Measurements from ENCODE around the gene FNDC7.

FNDC7 gene

DNA sequence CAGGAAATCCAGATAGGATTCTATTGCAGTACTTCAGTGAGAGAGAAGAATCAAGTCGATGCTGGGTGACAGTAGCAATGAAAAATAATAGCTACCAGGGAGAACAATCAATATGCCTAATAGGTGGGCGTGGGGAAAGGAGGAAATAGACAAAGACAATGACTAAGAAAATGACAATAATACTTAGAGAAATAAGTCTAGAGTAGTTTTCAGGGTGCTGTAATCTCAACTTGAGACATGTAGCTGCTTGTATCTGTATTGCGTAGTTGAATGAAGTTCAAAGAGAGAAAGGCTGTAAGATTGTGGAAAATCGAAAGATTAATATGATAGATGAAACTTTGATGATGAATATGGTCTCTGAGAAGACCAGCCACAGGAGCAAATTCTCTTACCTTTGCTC is 36.4 kb downstream of the FNDC7 start:
- Histone ChIP-seq H2AFZ (ENCODE audit: low read length) (no peak overlapping the region), H3K4me3 (ENCODE audit: low read length in 2 of 2) (no peak overlapping the region), H4K91ac (ENCODE audit: low read depth, low read length, poor library complexity) (no peak overlapping the region), H3K4me2 (ENCODE audit: insufficient read depth, low read length, poor library complexity, severe bottlenecking) (no peak overlapping the region), H4K8ac (ENCODE audit: low read depth, low read length) (no peak overlapping the region), H2AK5ac (ENCODE audit: low read depth, low read length) (no peak overlapping the region), H2BK12ac (ENCODE audit: low read length) (no peak overlapping the region), H3K9me3 (replicated peaks in 1 of 2; ENCODE audit: control insufficient read depth in 2 of 2, insufficient read depth in 1 of 2, low read depth in 1 of 2, low read length in 2 of 2) (no peaks in the 10 kb centered on the region), H2BK15ac (ENCODE audit: low read length) (no peak overlapping the region), H3K23ac (ENCODE audit: low read depth, low read length, poor library complexity) (no peak overlapping the region), H2BK5ac (ENCODE audit: low read length) (no peak overlapping the region), H3K14ac (ENCODE audit: low read length) (no peak overlapping the region), H3K79me1 (ENCODE audit: low read depth, low read length) (peaks cover 2% of the 10 kb centered on the region), H3K18ac (ENCODE audit: low read length) (no peak overlapping the region), H3K36me3 (replicated peaks in 1 of 2; ENCODE audit: control insufficient read depth in 2 of 2, insufficient read depth in 2 of 2, low read length in 2 of 2) (peaks cover 2 to 44% of the 10 kb centered on the region in 2 donors), H3K4ac (ENCODE audit: low read length) (no peak overlapping the region), H3K27me3 (ENCODE audit: control insufficient read depth in 3 of 3, insufficient read depth in 3 of 3, low read depth in 1 of 3, low read length in 3 of 3) (peaks cover 0 to 4% (median 0%) of the 10 kb centered on the region in 3 experiments), H3K27ac (replicated peaks; ENCODE audit: low read length) (no peak overlapping the region), H3K9ac (ENCODE audit: low read depth, low read length, poor library complexity) (no peak overlapping the region), H3K4me1 (ENCODE audit: control insufficient read depth in 2 of 2, insufficient read depth in 1 of 2, low read depth in 1 of 2, low read length in 2 of 2) (no peaks in the 10 kb centered on the region), H2BK120ac (ENCODE audit: low read depth, low read length) (no peak overlapping the region)
- WGBS, 2 donors (ENCODE audit: extremely low coverage in 2 of 2, insufficient read length in 2 of 2, insufficient replicate concordance in 1 of 2), result 100% methylated on average over 1 of the region's 4 CpGs; no CpG with 5 or more reads in 1 of the 2 donors
- no peak for DNase-seq (ENCODE audit: low spot score)

DNA sequence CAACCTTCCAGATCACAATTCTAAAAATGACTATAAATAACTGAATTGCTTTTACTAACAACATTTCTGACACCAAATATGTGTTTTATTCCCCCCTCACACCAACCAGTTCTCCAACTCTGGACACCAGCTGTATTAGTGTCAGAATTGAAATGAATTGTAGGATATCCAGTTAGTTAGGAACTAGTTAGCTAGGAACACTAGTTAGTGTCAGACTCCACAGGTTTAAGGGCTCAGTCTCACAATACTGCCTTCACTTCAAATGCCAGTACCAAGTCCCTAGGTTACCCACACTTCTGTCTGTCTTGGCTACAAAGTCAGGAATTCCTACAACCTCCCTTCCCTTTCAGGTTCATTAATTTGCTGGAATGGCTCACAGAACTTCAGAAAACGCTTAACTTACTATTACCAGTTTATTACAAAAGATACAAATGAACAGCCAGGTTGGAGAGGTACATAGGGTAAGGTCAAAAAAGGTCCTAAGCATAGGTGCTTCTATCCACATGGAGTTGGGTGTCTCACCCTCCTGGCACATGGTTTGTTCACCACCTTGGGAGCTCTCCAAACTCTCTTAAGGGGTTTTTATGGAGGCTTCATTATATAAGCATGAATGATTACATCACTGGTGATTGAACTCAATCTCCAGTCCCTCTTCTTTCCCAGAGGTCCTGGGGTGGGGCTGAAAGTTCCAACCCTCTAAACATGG is 37.9 kb downstream of the FNDC7 start:
- no peak for DNase-seq (ENCODE audit: low spot score)
- H2BK5ac ChIP-seq (ENCODE audit: low read length), result no peak overlapping the region
- no peak overlapping the region for H3K4me2 ChIP-seq (ENCODE audit: insufficient read depth, low read length, poor library complexity, severe bottlenecking)
- peaks cover 2 to 60% of the 10 kb centered on the region in 2 donors for H3K36me3 ChIP-seq (replicated peaks in 1 of 2; ENCODE audit: control insufficient read depth in 2 of 2, insufficient read depth in 2 of 2, low read length in 2 of 2)
- no peak overlapping the region for H2AFZ ChIP-seq (ENCODE audit: low read length)
- H3K27me3 ChIP-seq (ENCODE audit: control insufficient read depth in 3 of 3, insufficient read depth in 3 of 3, low read depth in 1 of 3, low read length in 3 of 3), result no peaks in the 10 kb centered on the region
- no peak overlapping the region for H3K18ac ChIP-seq (ENCODE audit: low read length)
- no CpG with 5 or more reads among the region's 1 CpG for WGBS, 2 donors (ENCODE audit: extremely low coverage in 2 of 2, insufficient read length in 2 of 2, insufficient replicate concordance in 1 of 2)
- H3K9ac ChIP-seq (ENCODE audit: low read depth, low read length, poor library complexity), result no peak overlapping the region
- H3K9me3 ChIP-seq (replicated peaks in 1 of 2; ENCODE audit: control insufficient read depth in 2 of 2, insufficient read depth in 1 of 2, low read depth in 1 of 2, low read length in 2 of 2), result no peaks in the 10 kb centered on the region
- no peaks in the 10 kb centered on the region for H3K4me1 ChIP-seq (ENCODE audit: control insufficient read depth in 2 of 2, insufficient read depth in 1 of 2, low read depth in 1 of 2, low read length in 2 of 2)
- no peak overlapping the region for H2AK5ac ChIP-seq (ENCODE audit: low read depth, low read length)
- H3K27ac ChIP-seq (replicated peaks; ENCODE audit: low read length), result no peak overlapping the region
- H2BK12ac ChIP-seq (ENCODE audit: low read length), result no peak overlapping the region
- no peak overlapping the region for H3K4me3 ChIP-seq (ENCODE audit: low read length in 2 of 2)
- no peak overlapping the region for H4K8ac ChIP-seq (ENCODE audit: low read depth, low read length)
- no peak overlapping the region for H4K91ac ChIP-seq (ENCODE audit: low read depth, low read length, poor library complexity)
- no peak overlapping the region for H3K23ac ChIP-seq (ENCODE audit: low read depth, low read length, poor library complexity)
- H3K4ac ChIP-seq (ENCODE audit: low read length), result no peak overlapping the region
- no peak overlapping the region for H3K14ac ChIP-seq (ENCODE audit: low read length)
- peaks cover 2% of the 10 kb centered on the region for H3K79me1 ChIP-seq (ENCODE audit: low read depth, low read length)
- no peak overlapping the region for H2BK120ac ChIP-seq (ENCODE audit: low read depth, low read length)
- no peak overlapping the region for H2BK15ac ChIP-seq (ENCODE audit: low read length)

DNA sequence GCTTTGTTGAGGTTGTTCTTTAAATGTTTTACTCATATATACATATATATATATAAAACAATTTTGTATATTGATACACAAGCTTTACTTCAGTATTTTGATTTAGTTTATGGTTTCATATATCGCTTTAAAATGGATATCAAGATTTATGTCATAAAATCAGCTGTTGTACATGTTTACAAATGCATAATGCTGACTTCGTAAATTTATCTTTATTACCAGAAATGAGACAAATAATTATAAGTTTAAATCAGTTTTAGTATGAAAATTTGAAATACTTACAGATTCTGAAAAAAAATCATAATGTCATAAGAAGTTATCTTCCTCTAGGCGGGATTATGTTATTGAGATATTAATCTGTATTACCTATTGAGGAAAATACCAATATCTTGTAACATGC is 40.7 kb downstream of the FNDC7 start:
- Histone ChIP-seq H3K27me3 (ENCODE audit: control insufficient read depth in 3 of 3, insufficient read depth in 3 of 3, low read depth in 1 of 3, low read length in 3 of 3) (no peaks in the 10 kb centered on the region), H3K4me3 (ENCODE audit: low read length in 2 of 2) (no peak overlapping the region), H3K36me3 (replicated peaks in 1 of 2; ENCODE audit: control insufficient read depth in 2 of 2, insufficient read depth in 2 of 2, low read length in 2 of 2) (peaks cover 2 to 87% of the 10 kb centered on the region in 2 donors), H3K23ac (ENCODE audit: low read depth, low read length, poor library complexity) (no peak overlapping the region), H2AFZ (ENCODE audit: low read length) (no peak overlapping the region), H3K18ac (ENCODE audit: low read length) (no peak overlapping the region), H3K14ac (ENCODE audit: low read length) (no peak overlapping the region), H3K4me1 (ENCODE audit: control insufficient read depth in 2 of 2, insufficient read depth in 1 of 2, low read depth in 1 of 2, low read length in 2 of 2) (no peaks in the 10 kb centered on the region), H3K4ac (ENCODE audit: low read length) (no peak overlapping the region), H3K9ac (ENCODE audit: low read depth, low read length, poor library complexity) (no peak overlapping the region), H3K4me2 (ENCODE audit: insufficient read depth, low read length, poor library complexity, severe bottlenecking) (no peak overlapping the region), H3K27ac (replicated peaks; ENCODE audit: low read length) (no peak overlapping the region), H2BK15ac (ENCODE audit: low read length) (no peak overlapping the region), H4K91ac (ENCODE audit: low read depth, low read length, poor library complexity) (no peak overlapping the region), H2BK120ac (ENCODE audit: low read depth, low read length) (no peak overlapping the region), H2BK12ac (ENCODE audit: low read length) (no peak overlapping the region), H3K79me1 (ENCODE audit: low read depth, low read length) (peaks cover 2% of the 10 kb centered on the region), H2BK5ac (ENCODE audit: low read length) (no peak overlapping the region), H3K9me3 (replicated peaks in 1 of 2; ENCODE audit: control insufficient read depth in 2 of 2, insufficient read depth in 1 of 2, low read depth in 1 of 2, low read length in 2 of 2) (no peaks in the 10 kb centered on the region), H2AK5ac (ENCODE audit: low read depth, low read length) (no peak overlapping the region), H4K8ac (ENCODE audit: low read depth, low read length) (no peak overlapping the region)
- DNase-seq (ENCODE audit: low spot score), result no peak
- no CpG with 5 or more reads among the region's 3 CpGs for WGBS, 2 donors (ENCODE audit: extremely low coverage in 2 of 2, insufficient read length in 2 of 2, insufficient replicate concordance in 1 of 2)

DNA sequence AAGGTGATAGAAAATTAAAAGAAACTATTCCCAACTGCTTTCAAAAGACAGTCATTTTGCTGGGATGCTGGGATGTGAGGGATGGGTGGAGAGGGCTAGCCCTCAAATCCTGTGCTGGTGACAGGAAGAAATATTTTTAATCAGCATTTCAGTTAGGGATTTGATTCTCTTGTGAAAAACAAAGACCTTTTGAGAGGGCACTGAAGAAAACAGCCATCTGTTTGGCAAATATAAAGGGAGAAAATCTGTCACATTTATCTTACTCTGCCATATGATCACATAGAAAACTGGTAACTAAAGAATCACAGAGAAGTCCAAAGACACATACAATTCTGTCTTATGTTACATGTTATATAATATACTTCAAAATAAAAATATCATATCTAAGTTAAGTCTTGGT is 46.1 kb downstream of the FNDC7 start:
- Histone ChIP-seq H3K23ac (ENCODE audit: low read depth, low read length, poor library complexity) (no peak overlapping the region), H2BK12ac (ENCODE audit: low read length) (no peak overlapping the region), H3K4ac (ENCODE audit: low read length) (no peak overlapping the region), H3K79me1 (ENCODE audit: low read depth, low read length) (no peaks in the 10 kb centered on the region), H4K91ac (ENCODE audit: low read depth, low read length, poor library complexity) (no peak overlapping the region), H4K8ac (ENCODE audit: low read depth, low read length) (no peak overlapping the region), H3K36me3 (replicated peaks in 1 of 2; ENCODE audit: control insufficient read depth in 2 of 2, insufficient read depth in 2 of 2, low read length in 2 of 2) (peaks cover 5 to 99% of the 10 kb centered on the region in 2 donors), H3K4me1 (ENCODE audit: control insufficient read depth in 2 of 2, insufficient read depth in 1 of 2, low read depth in 1 of 2, low read length in 2 of 2) (no peaks in the 10 kb centered on the region), H2AFZ (ENCODE audit: low read length) (no peak overlapping the region), H3K4me3 (ENCODE audit: low read length in 2 of 2) (no peak overlapping the region), H3K9me3 (replicated peaks in 1 of 2; ENCODE audit: control insufficient read depth in 2 of 2, insufficient read depth in 1 of 2, low read depth in 1 of 2, low read length in 2 of 2) (no peaks in the 10 kb centered on the region), H2BK5ac (ENCODE audit: low read length) (no peak overlapping the region), H3K27me3 (ENCODE audit: control insufficient read depth in 3 of 3, insufficient read depth in 3 of 3, low read depth in 1 of 3, low read length in 3 of 3) (no peaks in the 10 kb centered on the region), H3K14ac (ENCODE audit: low read length) (no peak overlapping the region), H3K18ac (ENCODE audit: low read length) (no peak overlapping the region), H2AK5ac (ENCODE audit: low read depth, low read length) (no peak overlapping the region), H3K27ac (replicated peaks; ENCODE audit: low read length) (no peak overlapping the region), H2BK120ac (ENCODE audit: low read depth, low read length) (no peak overlapping the region), H3K9ac (ENCODE audit: low read depth, low read length, poor library complexity) (no peak overlapping the region), H3K4me2 (ENCODE audit: insufficient read depth, low read length, poor library complexity, severe bottlenecking) (no peak overlapping the region), H2BK15ac (ENCODE audit: low read length) (no peak overlapping the region)
- DNase-seq (ENCODE audit: low spot score), result no peak

Data from neuronal stem cell (in vitro differentiated cells).